ENCODE data around the gene LBHD2.
"Not testable (repeated sequence)": the region's sequence is repeated elsewhere in the genome, so short reads cannot be mapped to it uniquely, and the experiment has no call there.

Gene LBHD2

GRCh38 chr14:103104654-103105452, 20.8 kb downstream of the LBHD2 start:
- DNase-seq, result peak; percentile 62

- DNase-seq, result no peak
Measured at GRCh38 chr14:103105580-103106150, 21.7 kb downstream of the LBHD2 start.

DNA sequence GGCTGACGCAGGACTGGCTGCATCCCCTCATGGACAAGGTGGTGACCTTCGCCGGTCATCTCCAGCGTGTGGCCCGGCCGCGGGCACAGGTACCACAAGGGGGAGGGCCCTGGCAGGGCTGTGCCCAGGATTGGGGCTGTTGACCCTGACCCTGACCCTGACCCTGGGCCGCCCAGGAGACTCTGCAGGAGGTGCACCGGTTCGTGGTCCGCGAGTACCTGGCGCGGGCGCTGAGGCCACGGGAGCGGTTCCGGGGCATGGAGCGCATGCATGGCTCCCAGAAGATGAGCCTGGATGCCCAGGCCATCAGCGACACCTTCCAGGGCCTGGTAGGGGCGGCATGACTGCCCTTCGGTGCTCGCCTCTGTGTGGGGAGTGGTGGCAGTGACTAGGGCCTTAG, 23.4 kb downstream of the LBHD2 start:
- DNase-seq, result no peak

DNA sequence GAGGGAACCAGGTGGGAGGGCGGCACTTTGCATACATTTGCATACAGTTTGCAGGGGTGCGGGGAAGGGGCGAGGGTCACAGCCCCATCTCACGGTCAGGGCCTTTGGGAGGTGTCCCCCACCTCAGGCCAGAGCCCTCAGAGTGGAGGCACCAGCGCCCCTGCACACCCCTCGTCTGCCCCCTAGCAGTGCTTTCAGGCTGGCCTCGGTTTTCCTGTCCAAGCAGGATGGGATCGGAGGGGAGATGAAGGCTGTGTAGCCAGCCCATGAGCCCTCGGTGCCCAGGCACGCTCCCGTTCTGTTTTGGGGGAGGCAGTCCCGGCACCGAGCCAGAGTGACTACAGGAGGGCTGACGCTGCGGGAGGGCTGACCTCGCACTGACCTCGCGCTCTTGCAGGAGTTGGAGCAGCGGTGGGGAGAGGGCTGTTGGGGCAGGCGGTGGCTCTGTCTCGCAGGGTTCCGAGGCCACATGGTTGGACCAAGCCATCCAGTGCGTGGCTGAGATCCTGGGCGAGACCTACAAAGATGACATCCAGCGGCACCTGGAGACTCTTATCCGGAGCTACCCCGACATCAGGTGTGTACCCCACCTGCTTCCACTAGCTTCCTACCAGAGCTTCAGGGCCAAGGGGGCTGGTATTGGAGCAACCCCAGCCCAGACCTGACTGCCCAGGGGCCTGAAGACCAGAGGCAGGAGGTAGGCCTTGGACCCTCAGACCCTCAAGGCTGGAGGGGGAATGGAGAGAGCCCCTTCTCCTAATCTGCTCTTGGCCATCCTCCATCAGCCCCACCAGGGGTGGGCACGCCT, 24.1 kb downstream of the LBHD2 start:
- no peak for DNase-seq

DNA sequence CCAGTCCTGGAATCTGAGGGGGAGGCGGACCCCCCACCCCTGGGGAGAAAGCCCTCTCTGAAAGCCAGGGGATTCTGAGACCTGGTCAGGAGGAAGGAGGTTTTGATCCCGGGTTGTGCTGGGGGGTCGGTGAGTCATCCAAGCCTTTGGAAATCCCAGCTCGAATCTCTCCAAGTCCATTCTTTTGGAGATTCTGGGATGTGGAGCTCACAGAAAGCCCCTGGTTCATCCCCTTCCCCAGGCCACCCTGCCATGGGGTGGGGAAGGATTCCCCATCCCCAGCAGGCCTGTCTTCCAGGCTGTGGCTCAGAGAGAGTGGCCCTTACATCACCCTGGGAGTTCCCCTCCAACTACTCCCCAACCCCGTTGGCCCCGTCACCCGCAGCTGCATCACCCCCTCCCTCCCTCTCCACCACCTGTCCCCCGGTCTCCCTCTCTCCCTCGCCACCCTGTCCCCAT, 24.8 kb downstream of the LBHD2 start:
- DNase-seq, result peak; percentile 67

- DNase-seq, result no peak
Measured at GRCh38 chr14:103109535-103110441, 25.8 kb downstream of the LBHD2 start.

GRCh38 chr14:103110681-103111231, 26.7 kb downstream of the LBHD2 start:
- no peak for DNase-seq

GRCh38 chr14:103111232-103111868, 27.3 kb downstream of the LBHD2 start:
- peak; percentile 49 for DNase-seq

GRCh38 chr14:103112400-103113243, 28.6 kb downstream of the LBHD2 start:
- no peak for DNase-seq

DNA sequence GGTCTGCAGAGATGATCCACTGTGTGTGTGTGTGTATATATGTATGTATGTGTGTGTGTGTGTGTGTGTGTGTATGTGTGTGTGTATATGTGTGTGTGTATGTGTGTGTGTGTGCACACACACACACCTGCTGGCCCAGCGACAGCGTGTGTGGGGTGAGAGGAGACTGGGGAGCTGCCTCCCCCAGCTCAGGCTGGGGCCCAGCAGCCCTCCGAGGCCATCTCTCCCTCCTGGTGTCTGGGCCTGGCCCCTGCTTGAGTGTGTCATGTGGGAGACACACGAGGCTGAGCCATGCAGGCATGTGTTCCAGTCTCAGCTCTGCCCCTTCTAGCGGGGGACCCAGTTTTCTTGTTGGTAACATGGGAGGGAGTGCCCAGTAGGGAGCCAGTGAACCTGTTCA, 29.3 kb downstream of the LBHD2 start:
- no peak for DNase-seq

DNA sequence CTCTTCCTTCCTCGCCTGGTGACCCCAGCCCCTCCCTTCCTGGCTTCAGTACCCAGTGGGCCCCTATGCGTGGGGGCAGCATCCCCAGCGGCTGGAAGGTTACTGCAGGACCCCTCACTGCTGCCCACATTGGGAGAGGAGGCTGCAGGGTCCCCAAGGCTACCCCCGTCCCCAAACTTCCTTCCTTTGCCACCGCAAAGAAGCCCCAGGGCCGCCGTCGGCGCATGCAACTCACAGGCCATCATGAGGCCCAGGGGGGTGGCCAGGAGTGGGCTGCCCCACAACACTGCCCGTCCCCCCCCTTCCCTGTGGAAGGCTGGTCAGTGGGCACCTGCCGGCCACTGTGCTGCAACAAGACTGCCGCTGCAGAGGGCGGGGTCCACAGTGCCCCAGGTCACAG, 29.8 kb downstream of the LBHD2 start:
- DNase-seq, result no peak

GRCh38 chr14:103115086-103115679, 31.2 kb downstream of the LBHD2 start:
- DNase-seq, result not testable (repeated sequence)

GRCh38 chr14:103115845-103116572, 32.0 kb downstream of the LBHD2 start:
- no peak for DNase-seq

- no peak for DNase-seq
Measured at GRCh38 chr14:103116636-103117035, 32.6 kb downstream of the LBHD2 start.

DNA sequence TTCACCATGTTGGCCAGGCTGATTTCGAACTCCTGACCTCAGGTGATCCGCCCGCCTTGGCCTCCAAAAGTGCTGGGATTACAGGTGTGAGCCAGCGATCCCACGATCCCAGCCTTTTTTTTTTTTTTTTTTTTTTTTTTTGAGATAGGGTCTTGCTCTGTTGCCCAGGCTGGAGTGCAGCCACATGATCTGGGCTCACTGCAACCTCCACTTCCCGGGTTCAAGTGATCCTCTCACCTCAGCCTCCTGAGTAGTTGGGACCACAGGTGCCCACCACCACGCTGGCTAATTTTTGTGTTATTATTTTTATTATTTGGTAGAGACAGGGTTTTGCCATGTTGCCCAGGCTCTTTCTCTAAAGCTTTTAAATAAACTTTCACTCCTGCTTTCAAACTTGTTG, 33.5 kb downstream of the LBHD2 start:
- not testable (repeated sequence) for DNase-seq

- DNase-seq, result peak; percentile 84
Measured at GRCh38 chr14:103118018-103118662, 34.1 kb downstream of the LBHD2 start.

- DNase-seq, result peak; percentile 88
Measured at GRCh38 chr14:103118663-103119404, 34.8 kb downstream of the LBHD2 start.

DNA sequence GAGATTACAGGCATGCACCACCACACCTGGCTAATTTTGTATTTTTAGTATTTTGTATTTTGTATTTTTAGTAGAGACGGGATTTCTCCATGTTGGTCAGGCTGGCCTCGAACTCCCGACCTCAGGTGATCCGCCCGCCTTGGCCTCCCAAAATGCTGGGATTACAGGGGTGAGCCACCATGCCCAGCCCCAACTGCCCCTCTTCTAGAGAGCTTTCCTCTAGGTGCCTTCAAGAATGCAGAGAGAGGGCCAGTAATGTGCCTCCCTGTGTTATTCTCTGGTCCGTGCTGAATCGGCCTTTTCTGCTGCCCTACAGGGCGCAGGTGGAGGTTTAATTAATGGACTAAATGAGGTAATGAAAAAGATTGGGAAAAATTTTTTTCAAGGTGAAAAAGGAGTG, 35.5 kb downstream of the LBHD2 start:
- DNase-seq, result not testable (repeated sequence)
